ENCODE data around the gene LBX2. TPM values are rescaled to one million over a fixed set of nuclear protein-coding genes. Genes with fewer than 3 reads are reported as not detected.

LBX2 gene
- total and polyA plus RNA-seq, 10 of the 15 experiments (the other 5 are each of a cell fraction or from before 2014, with no cell fraction given), result 0.08 to 4.0 (median 0.27) TPM

DNA sequence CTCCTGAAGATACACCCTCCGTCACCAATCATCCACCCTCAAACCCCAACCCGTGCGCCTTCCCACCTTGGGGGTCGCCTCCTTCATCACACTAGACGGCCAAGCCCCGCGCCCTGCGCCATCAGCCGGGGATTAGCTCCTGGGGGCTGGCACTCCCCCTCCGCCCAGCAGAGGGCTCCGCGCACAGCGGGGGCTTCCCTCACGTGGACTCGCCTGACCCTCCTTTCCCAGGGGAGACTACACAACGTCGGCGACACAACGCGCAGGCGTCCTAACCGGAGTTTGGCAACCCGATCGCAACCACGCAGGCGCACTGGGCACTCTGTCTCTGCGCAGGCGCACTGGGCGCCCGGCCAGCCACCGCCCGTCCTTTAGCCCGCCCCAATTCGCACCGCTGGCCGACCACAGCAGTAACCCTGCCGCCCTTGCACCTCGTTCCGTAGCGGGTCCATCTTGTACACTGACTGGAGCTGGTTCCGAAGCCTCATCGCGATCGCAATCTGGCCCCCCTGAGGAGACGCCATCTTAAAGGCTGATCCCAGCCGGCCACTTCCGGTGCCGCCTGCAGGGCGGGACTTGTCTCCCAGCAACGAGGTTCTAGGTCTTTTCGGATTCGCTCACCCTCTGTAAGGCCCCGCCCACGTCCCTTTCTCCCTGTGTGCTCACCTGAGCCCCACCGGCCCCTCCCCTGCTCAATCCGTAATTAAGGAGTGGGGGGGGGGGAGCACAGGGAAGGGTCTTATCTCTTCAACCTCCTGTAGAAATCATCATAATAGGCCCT lies 7.9 kb upstream of the LBX2 start, which contains the start of gene PCGF1:
Gene PCGF1, minus strand, starts transcription at position 551 of the 781 bp plus-strand sequence. Its CDS starts 27 bp downstream, at position 524.
- ChIA-PET SMC1A (ENCODE audit: uncharacterized antibody, unreplicated experiment) (interaction anchor here (0.7 to 5.2 kb wide), 8 partner anchors 15 to 79 kb away, joined by 3 to 71 read pairs (median 4); partner anchors contain the start of genes AUP1, DQX1 and HTRA2), CTCF (interaction anchor here (0.6 to 13.9 kb wide), 10 partner anchors 12 to 79 kb away, joined by 3 to 231 read pairs (median 4); partner anchors contain the start of genes AUP1, CCDC142, DQX1 and HTRA2), RAD21 (ENCODE audit: unreplicated experiment) (interaction anchor here (0.7 to 5.5 kb wide), 8 partner anchors 24 to 84 kb away, joined by 3 to 61 read pairs (median 4); partner anchors contain the start of genes AUP1, HTRA2 and WBP1), POLR2A (interaction anchor here (0.7 to 5.8 kb wide), 13 partner anchors 15 to 111 kb away, joined by 3 to 33 read pairs (median 4); partner anchors contain the start of genes AUP1, DQX1, HTRA2 and TTC31)
- WGBS (ENCODE audit: insufficient coverage, insufficient replicate concordance, low lambda C conversion rate, missing lambda C conversion rate), result 1% methylated on average over 56 of the region's 56 CpGs
- intact Hi-C loops (cut with micrococcal nuclease; ENCODE audit: unreplicated experiment), result loop anchor here (1.0 kb wide), 2 partner anchors 22 to 80 kb away; partner anchors contain the start of genes AUP1 and HTRA2
- Histone ChIP-seq H3K36me3 (ENCODE audit: control insufficient read depth in 2 of 2, insufficient read depth in 2 of 2, low read length in 1 of 2) (peaks cover 0 to 7% of the 10 kb centered on the region in 2 experiments; a peak in 1 of 4 replicates), H3K79me2 (ENCODE audit: control insufficient read depth, insufficient read depth, low read length) (peaks cover 12% of the 10 kb centered on the region), H2AFZ (ENCODE audit: control insufficient read depth, low read depth, low read length) (peak within 1 kb of the TSS; percentile 100), H3K9me3 (replicated peaks; ENCODE audit: control insufficient read depth, insufficient read depth, low read length) (no peaks in the 10 kb centered on the region), H4K20me1 (ENCODE audit: control insufficient read depth, insufficient read depth) (no peaks in the 10 kb centered on the region), H3K9ac (ENCODE audit: control insufficient read depth, insufficient read depth, low read length) (peak within 1 kb of the TSS; percentile 93), H3K4me2 (ENCODE audit: control insufficient read depth, insufficient read depth) (peak within 1 kb of the TSS; percentile 95), H3K4me1 (ENCODE audit: control insufficient read depth, insufficient read depth, low read length) (peaks cover 27% of the 10 kb centered on the region), H3K27ac (ENCODE audit: control insufficient read depth, insufficient read depth) (peak within 1 kb of the TSS; percentile 97), H3K4me3 (peak within 1 kb of the TSS; percentile 98), H3K27me3 (replicated peaks in 1 of 2; ENCODE audit: control insufficient read depth in 2 of 2, insufficient read depth in 2 of 2, low read length in 1 of 2) (peaks cover 0 to under 1% of the 10 kb centered on the region in 2 experiments; a peak in 1 of 4 replicates)
- in situ Hi-C loops (cut with MboI), result no loop called here
- DNase-seq (ENCODE audit: low read depth, low spot score) (peak; percentile 95), ATAC-seq (peak; percentile 89), FAIRE-seq (peak; percentile 97)
- no TSS peak for BruUV-seq (replicated peaks)
- TF ChIP-seq SREBF1 (IDR thresholded peaks at IDR 0.05; ENCODE audit: low read length) (no peak), CBFB (IDR thresholded peaks at IDR 0.05; ENCODE audit: low read depth) (no peak), RCOR1 (conservative IDR thresholded peaks at IDR 0.05; ENCODE audit: low read depth, low read length) (0 out of 2 replicates have a peak, but pooled peaks have one; percentile 59), RFX5 (IDR thresholded peaks at IDR 0.05; ENCODE audit: low read depth, low read length) (no peak), MLLT1 (IDR thresholded peaks at IDR 0.05) (no peak; the same call in 1 of the 2 replicates), BCL3 (IDR thresholded peaks at IDR 0.05; ENCODE audit: borderline replicate concordance, insufficient read depth, low read depth, low read length, poor library complexity, severe bottlenecking) (no peak), RUNX3 (IDR thresholded peaks at IDR 0.05; ENCODE audit: low read length) (peak; percentile 58), TCF3 (IDR thresholded peaks at IDR 0.05; ENCODE audit: borderline replicate concordance, insufficient read depth, low read depth, low read length) (no peak), PML (IDR thresholded peaks at IDR 0.05; ENCODE audit: low read length) (peak; percentile 67; the same call in 1 of the 2 replicates), TCF7 (IDR thresholded peaks at IDR 0.05; ENCODE audit: borderline replicate concordance) (no peak)
- TF ChIP-seq, protein P1, sequence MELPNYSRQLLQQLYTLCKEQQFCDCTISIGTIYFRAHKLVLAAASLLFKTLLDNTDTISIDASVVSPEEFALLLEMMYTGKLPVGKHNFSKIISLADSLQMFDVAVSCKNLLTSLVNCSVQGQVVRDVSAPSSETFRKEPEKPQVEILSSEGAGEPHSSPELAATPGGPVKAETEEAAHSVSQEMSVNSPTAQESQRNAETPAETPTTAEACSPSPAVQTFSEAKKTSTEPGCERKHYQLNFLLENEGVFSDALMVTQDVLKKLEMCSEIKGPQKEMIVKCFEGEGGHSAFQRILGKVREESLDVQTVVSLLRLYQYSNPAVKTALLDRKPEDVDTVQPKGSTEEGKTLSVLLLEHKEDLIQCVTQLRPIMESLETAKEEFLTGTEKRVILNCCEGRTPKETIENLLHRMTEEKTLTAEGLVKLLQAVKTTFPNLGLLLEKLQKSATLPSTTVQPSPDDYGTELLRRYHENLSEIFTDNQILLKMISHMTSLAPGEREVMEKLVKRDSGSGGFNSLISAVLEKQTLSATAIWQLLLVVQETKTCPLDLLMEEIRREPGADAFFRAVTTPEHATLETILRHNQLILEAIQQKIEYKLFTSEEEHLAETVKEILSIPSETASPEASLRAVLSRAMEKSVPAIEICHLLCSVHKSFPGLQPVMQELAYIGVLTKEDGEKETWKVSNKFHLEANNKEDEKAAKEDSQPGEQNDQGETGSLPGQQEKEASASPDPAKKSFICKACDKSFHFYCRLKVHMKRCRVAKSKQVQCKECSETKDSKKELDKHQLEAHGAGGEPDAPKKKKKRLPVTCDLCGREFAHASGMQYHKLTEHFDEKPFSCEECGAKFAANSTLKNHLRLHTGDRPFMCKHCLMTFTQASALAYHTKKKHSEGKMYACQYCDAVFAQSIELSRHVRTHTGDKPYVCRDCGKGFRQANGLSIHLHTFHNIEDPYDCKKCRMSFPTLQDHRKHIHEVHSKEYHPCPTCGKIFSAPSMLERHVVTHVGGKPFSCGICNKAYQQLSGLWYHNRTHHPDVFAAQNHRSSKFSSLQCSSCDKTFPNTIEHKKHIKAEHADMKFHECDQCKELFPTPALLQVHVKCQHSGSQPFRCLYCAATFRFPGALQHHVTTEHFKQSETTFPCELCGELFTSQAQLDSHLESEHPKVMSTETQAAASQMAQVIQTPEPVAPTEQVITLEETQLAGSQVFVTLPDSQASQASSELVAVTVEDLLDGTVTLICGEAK (IDR thresholded peaks at IDR 0.05; ENCODE audit: borderline replicate concordance), result peak; percentile 90
- TF ChIP-seq, protein P2, sequence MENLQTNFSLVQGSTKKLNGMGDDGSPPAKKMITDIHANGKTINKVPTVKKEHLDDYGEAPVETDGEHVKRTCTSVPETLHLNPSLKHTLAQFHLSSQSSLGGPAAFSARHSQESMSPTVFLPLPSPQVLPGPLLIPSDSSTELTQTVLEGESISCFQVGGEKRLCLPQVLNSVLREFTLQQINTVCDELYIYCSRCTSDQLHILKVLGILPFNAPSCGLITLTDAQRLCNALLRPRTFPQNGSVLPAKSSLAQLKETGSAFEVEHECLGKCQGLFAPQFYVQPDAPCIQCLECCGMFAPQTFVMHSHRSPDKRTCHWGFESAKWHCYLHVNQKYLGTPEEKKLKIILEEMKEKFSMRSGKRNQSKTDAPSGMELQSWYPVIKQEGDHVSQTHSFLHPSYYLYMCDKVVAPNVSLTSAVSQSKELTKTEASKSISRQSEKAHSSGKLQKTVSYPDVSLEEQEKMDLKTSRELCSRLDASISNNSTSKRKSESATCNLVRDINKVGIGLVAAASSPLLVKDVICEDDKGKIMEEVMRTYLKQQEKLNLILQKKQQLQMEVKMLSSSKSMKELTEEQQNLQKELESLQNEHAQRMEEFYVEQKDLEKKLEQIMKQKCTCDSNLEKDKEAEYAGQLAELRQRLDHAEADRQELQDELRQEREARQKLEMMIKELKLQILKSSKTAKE (IDR thresholded peaks at IDR 0.05; ENCODE audit: low read depth, poor library complexity, severe bottlenecking), result no peak
